Endothelial cell of umbilical vein (primary cell): ENCODE results near the gene VPS35L. TPM values are rescaled to one million over a fixed set of nuclear protein-coding genes. Genes with fewer than 3 reads are reported as not detected.
A peak's percentile ranks its signal among the peaks of the same experiment; 100 is the strongest.

Source experiments
- BruUV-seq: library from RNA; stranded (reverse); fragments of 400-500 nt; replicated peaks from 2 replicates; lab custom pipeline; 2021; lab: Mats Ljungman, UMichigan
- CTCF ChIA-PET: fragments of 300-600, 350-600 bp; sonication (Branson Sonifier 250); formaldehyde crosslinking; loops from one replicate; lab custom pipeline; 2021; ENCODE audit warnings: antibody characterized with exemption, inconsistent platforms; lab: Charles Lee
- POLR2A ChIA-PET: fragments of 300-600, 350-600 bp; sonication (Branson Sonifier 250); formaldehyde crosslinking; loops from one replicate; lab custom pipeline; 2021; ENCODE audit warnings: antibody characterized with exemption, inconsistent platforms; lab: Charles Lee
- DNase-seq: peaks from one replicate; pipeline ENCODE4 v3.0.0-alpha.2; 2011; ENCODE audit warnings: low read depth, low spot score
- FAIRE-seq: peaks from 2 replicates; lab custom pipeline; 2011; peaks lifted over from hg19 to GRCh38; lab: Jason Lieb, UNC
- H2AFZ ChIP-seq: 2 replicates; pipeline ENCODE4 v1.6.0; 2012; ENCODE audit warnings: low read depth, low read length, control low read depth, inconsistent platforms
- H3K27ac ChIP-seq: 2 replicates; pipeline ENCODE4 v1.5.1; 2011; ENCODE audit warnings: low read depth, mild to moderate bottlenecking, control low read depth, low read length, moderate library complexity; ENCODE audit not compliant: insufficient read depth
- H3K27me3 ChIP-seq, 2 experiments: 2 replicates each; pipeline versions ENCODE4 v1.6.0 to v1.6.1; 2011; ENCODE audit warnings: low read length in 2 of 2, mixed read lengths in 1 of 2; ENCODE audit not compliant: control insufficient read depth in 2 of 2, insufficient read depth in 2 of 2
- H3K36me3 ChIP-seq, 2 experiments: 2 replicates in 1 of 2; 3 replicates in 1 of 2; pipeline ENCODE4 v1.5.1; 2011; ENCODE audit warnings: low read length in 2 of 2, mild to moderate bottlenecking in 1 of 2, moderate library complexity in 1 of 2; ENCODE audit not compliant: control insufficient read depth in 2 of 2, insufficient read depth in 2 of 2; ENCODE audit errors: extremely low read depth in 1 of 2
- H3K4me1 ChIP-seq: 3 replicates; pipeline ENCODE4 v1.5.1; 2011; ENCODE audit warnings: mild to moderate bottlenecking, low read length; ENCODE audit not compliant: control insufficient read depth, insufficient read depth; ENCODE audit errors: extremely low read depth
- H3K4me2 ChIP-seq: 2 replicates; pipeline ENCODE4 v1.6.1; 2011; ENCODE audit warnings: low read length, control low read depth, mixed read lengths; ENCODE audit not compliant: insufficient read depth
- H3K4me3 ChIP-seq, 3 experiments: fragments of 200-600 bp in 1 of 3; sonication (generic), shearing (Covaris generic) in 1 of 3; replicated peaks in 1 of 3; 2 replicates each; pipeline ENCODE4 v1.5.1; 2011 to 2016; ENCODE audit warnings: control low read depth in 3 of 3, low read length in 3 of 3, mild to moderate bottlenecking in 2 of 3, inconsistent platforms in 1 of 3, low read depth in 1 of 3, moderate library complexity in 1 of 3; ENCODE audit not compliant: insufficient read depth in 1 of 3
- H3K79me2 ChIP-seq: 2 replicates; pipeline ENCODE4 v1.6.0; 2012; ENCODE audit warnings: low read length, inconsistent platforms; ENCODE audit not compliant: control insufficient read depth, insufficient read depth
- H3K9ac ChIP-seq: replicated peaks from 2 replicates; pipeline ENCODE3; 2011; ENCODE audit warnings: low read length, control low read depth; ENCODE audit not compliant: insufficient read depth; ENCODE audit errors: extremely low read depth
- H3K9me1 ChIP-seq: replicated peaks from 3 replicates; pipeline ENCODE4 v1.6.0; 2011; ENCODE audit warnings: mild to moderate bottlenecking, low read length; ENCODE audit not compliant: control insufficient read depth, insufficient read depth; ENCODE audit errors: extremely low read depth
- H3K9me3 ChIP-seq: replicated peaks from 2 replicates; pipeline ENCODE4 v1.5.1; 2012; ENCODE audit warnings: low read length, inconsistent platforms; ENCODE audit not compliant: control insufficient read depth, insufficient read depth
- H4K20me1 ChIP-seq: replicated peaks from 2 replicates; pipeline ENCODE3; 2011; ENCODE audit warnings: mild to moderate bottlenecking, low read length; ENCODE audit not compliant: control insufficient read depth, insufficient read depth; ENCODE audit errors: extremely low read depth
- FOS ChIP-seq: IDR thresholded peaks from 2 replicates; pipeline ENCODE4 v1.6.1; 2011; ENCODE audit warnings: mild to moderate bottlenecking, low read length, moderate library complexity, borderline replicate concordance; ENCODE audit not compliant: insufficient read depth
- GATA2 ChIP-seq: IDR thresholded peaks from 2 replicates; pipeline ENCODE4 v1.7.0; 2011; ENCODE audit warnings: low read depth, mild to moderate bottlenecking, moderate library complexity, mixed read lengths, low read length; ENCODE audit not compliant: insufficient read length, insufficient read depth
- MAX ChIP-seq: IDR thresholded peaks from 2 replicates; pipeline ENCODE4 v1.6.1; 2011; ENCODE audit not compliant: insufficient read depth, insufficient read length
- MYC ChIP-seq: IDR thresholded peaks from one replicate; pipeline ENCODE4 v1.6.1; 2011; ENCODE audit warnings: mild to moderate bottlenecking, low read depth, low read length
- POLR2A ChIP-seq: IDR thresholded peaks from 2 replicates; pipeline ENCODE4 v1.6.1; 2012; ENCODE audit warnings: low read depth, mild to moderate bottlenecking, control low read depth, low read length
- POLR2AphosphoS5 ChIP-seq: IDR thresholded peaks from 2 replicates; pipeline ENCODE4 v1.6.1; 2012; ENCODE audit warnings: low read depth, mild to moderate bottlenecking, control low read depth, low read length, moderate library complexity; ENCODE audit not compliant: insufficient read depth
- dilution Hi-C: fragments of 300-500 bp; cut with MboI; formaldehyde crosslinking; loops from one replicate; pipeline ENCODE4 v1.15.0; 2019; ENCODE audit warnings: low sequenced_read_pairs; ENCODE audit not compliant: extremely low pct_ligation_motif_present
- intact Hi-C: fragments of 100-400 bp; cut with micrococcal nuclease; formaldehyde crosslinking; loops from one replicate; pipeline ENCODE4 v1.10.0; 2022
- polyA plus RNA-seq, 4 experiments: library from polyadenylated mRNA; depleted of rRNA in 3 of 4; stranded (reverse) in 3 of 4; unstranded in 1 of 4; fragments of >200 nt; gene quantifications; 2 replicates each; pipeline versions ENCODE4 v1.2.1 to v1.2.3, GENCODE V29; 2011 to 2012; ENCODE audit warnings: missing spikeins in 1 of 4
- total RNA-seq: library from RNA; stranded (reverse); gene quantifications from 2 replicates; pipeline ENCODE4 v1.2.3, GENCODE V29; 2021
- TF ChIP-seq, protein P1 (sequence below), 2 donors: IDR thresholded peaks; 1 replicate in 1 of 2; 2 replicates in 1 of 2; pipeline ENCODE4 v1.5.1; 2011; ENCODE audit warnings: low read length in 2 of 2, mild to moderate bottlenecking in 2 of 2, moderate library complexity in 2 of 2, control low read depth in 1 of 2, inconsistent platforms in 1 of 2, low read depth in 1 of 2; ENCODE audit not compliant: insufficient read depth in 1 of 2; ENCODE audit errors: extremely low read depth in 1 of 2

Gene VPS35L
- total and polyA plus RNA-seq, 2 donors (not counting 3 experiments of a cell fraction or from before 2014, with no cell fraction given), result 49.1 to 91.1 TPM

GRCh38 chr16:19520861-19521331 lies 34.6 kb upstream of the VPS35L start:
- intact Hi-C loops, result loop anchor here (5.0 to 10.0 kb wide), 6 partner anchors 354 to 716 kb away; partner anchors contain the start of genes ARL6IP1, COQ7, SYT17 and TMC7
- Histone ChIP-seq H2AFZ (peak overlapping the region; percentile 92), H4K20me1 (no peaks in the 10 kb centered on the region)

DNA sequence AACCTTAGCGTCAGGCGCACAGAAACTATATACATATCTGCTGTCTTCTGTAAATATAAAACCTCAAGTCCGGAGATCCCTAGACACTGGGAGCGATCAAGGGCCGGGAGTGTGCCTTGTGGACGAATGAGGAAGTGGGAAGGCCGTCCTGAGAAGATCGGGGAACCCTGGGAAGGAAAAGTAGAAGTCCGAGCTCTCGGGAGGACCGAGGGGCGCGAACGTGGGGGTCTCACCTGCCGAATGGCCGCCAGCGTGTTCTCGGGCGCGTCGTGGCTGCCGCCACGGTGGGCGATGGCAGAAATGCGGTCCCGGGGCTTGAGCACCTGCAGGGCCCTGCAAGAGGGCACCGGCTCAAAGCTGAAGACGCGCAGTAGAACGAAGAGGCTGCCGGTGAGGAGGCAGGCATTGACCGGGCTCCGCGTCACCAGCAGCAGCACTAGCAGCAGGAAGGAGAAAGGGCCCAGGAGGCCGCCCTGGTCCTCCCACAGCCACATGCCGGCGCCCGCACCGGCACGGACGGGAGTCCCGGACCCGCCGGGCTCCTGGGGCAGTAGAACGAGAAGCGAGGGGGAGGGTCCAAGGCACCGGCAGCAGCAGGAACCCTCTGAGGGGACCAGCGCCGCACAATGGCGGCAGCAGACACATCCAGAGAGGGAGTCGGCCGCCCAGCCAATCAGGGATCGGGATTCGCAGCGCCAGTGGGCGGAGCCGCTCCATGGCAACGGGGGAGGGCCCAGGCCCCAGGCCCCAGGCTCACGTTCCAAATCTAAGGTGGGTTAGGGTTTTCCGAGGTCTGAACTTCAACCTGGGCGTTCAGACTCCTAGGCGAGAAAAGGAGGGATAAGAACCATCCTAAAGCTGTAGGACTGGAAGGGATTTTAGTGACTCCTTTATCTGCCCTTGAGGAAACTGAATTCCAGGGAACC lies 33.8 kb upstream of the VPS35L start, which contains the start of gene GDE1:
TSS of gene GDE1 (minus strand) at position 628 of the 926 bp plus-strand sequence. CDS start at position 494, 134 bp downstream.
- H3K79me2 ChIP-seq, result peaks cover 35% of the 10 kb centered on the region
- H4K20me1 ChIP-seq, result no peaks in the 10 kb centered on the region
- CTCF ChIA-PET, result interaction anchor here (0.6 to 5.1 kb wide), 6 partner anchors 15 to 73 kb away, joined by 3 to 28 read pairs (median 4); partner anchors contain the start of gene VPS35L
- H3K4me1 ChIP-seq, result peaks cover 21% of the 10 kb centered on the region
- no peaks in the 10 kb centered on the region for H3K27me3 ChIP-seq
- H3K9ac ChIP-seq, result peak within 1 kb of the TSS; percentile 75
- H2AFZ ChIP-seq, result peak within 1 kb of the TSS; percentile 92
- dilution Hi-C loops (no loop called here), intact Hi-C loops (loop anchor here (2.0 to 10.0 kb wide), 7 partner anchors 33 to 717 kb away; partner anchors contain the start of genes ARL6IP1, COQ7, SYT17 and TMC7)
- H3K36me3 ChIP-seq, result no peaks in the 10 kb centered on the region
- peak within 1 kb of the TSS; percentile 50 for H3K27ac ChIP-seq
- POLR2A ChIA-PET, result no interaction called here
- peak within 1 kb of the TSS; percentile 97 for H3K4me2 ChIP-seq
- no peaks in the 10 kb centered on the region for H3K9me3 ChIP-seq
- TSS peak; percentile 34 for BruUV-seq
- peak within 1 kb of the TSS; percentile 88 to 93 (median 89) for H3K4me3 ChIP-seq
- no peak for TF ChIP-seq FOS
- TF ChIP-seq MYC, result no peak
- TF ChIP-seq MAX, result no peak
- TF ChIP-seq, protein P1, sequence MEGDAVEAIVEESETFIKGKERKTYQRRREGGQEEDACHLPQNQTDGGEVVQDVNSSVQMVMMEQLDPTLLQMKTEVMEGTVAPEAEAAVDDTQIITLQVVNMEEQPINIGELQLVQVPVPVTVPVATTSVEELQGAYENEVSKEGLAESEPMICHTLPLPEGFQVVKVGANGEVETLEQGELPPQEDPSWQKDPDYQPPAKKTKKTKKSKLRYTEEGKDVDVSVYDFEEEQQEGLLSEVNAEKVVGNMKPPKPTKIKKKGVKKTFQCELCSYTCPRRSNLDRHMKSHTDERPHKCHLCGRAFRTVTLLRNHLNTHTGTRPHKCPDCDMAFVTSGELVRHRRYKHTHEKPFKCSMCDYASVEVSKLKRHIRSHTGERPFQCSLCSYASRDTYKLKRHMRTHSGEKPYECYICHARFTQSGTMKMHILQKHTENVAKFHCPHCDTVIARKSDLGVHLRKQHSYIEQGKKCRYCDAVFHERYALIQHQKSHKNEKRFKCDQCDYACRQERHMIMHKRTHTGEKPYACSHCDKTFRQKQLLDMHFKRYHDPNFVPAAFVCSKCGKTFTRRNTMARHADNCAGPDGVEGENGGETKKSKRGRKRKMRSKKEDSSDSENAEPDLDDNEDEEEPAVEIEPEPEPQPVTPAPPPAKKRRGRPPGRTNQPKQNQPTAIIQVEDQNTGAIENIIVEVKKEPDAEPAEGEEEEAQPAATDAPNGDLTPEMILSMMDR (IDR thresholded peaks at IDR 0.05; ENCODE audit: extremely low read depth in 1 of 2, insufficient read depth in 1 of 2, low read depth in 1 of 2, low read length in 2 of 2), result peak in 1 of 2 donors; percentile 64
- peak; percentile 59 for TF ChIP-seq POLR2AphosphoS5
- TF ChIP-seq POLR2A, result peak; percentile 80
- FAIRE-seq (peak; percentile 94), DNase-seq (peak; percentile 92)
- no peaks in the 10 kb centered on the region for H3K9me1 ChIP-seq

More at GRCh38 chr16:19520861-19521331, 34.6 kb upstream of the VPS35L start:
- Histone ChIP-seq H3K36me3 (peaks cover 0 to 2% of the 10 kb centered on the region in 2 experiments), H3K27me3 (no peaks in the 10 kb centered on the region), H3K4me3 (peak overlapping the region; percentile 88 to 93 (median 89)), H3K9ac (peak overlapping the region; percentile 75), H3K27ac (peak overlapping the region; percentile 50), H3K4me1 (peaks cover 21% of the 10 kb centered on the region), H3K79me2 (peaks cover 33% of the 10 kb centered on the region), H3K9me3 (no peaks in the 10 kb centered on the region), H3K9me1 (no peaks in the 10 kb centered on the region), H3K4me2 (peak overlapping the region; percentile 97)
- POLR2A ChIA-PET, result no interaction called here
- FAIRE-seq (peak; percentile 73), DNase-seq (peak; percentile 73)
- CTCF ChIA-PET, result interaction anchor here (0.8 to 5.1 kb wide), 6 partner anchors 11 to 74 kb away, joined by 3 to 28 read pairs (median 4); partner anchors contain the start of gene VPS35L
- TF ChIP-seq GATA2 (peak; percentile 24), MAX (no peak)
- dilution Hi-C loops, result no loop called here
- no TSS peak for BruUV-seq
